GM19468 (cell line): ENCODE data around the gene ITPRID2.

Experiments used
- ATAC-seq: cut with Tn5 transposase; IDR thresholded peaks from one replicate; pipeline ENCODE4 v1.9.1; 2021; ENCODE audit warnings: mild to moderate bottlenecking, moderate library complexity, moderate number of reproducible peaks; ENCODE audit not compliant: unreplicated experiment; ENCODE audit errors: extremely low read depth

Gene ITPRID2

GRCh38 chr2:181910028-181910831 lies 18.7 kb downstream of the ITPRID2 start:
- no peak for ATAC-seq

- ATAC-seq, result no peak
Measured at GRCh38 chr2:181911830-181912229, 20.3 kb downstream of the ITPRID2 start.

- no peak for ATAC-seq
Measured at GRCh38 chr2:181915102-181915501, 23.6 kb downstream of the ITPRID2 start.

GRCh38 chr2:181916726-181917718 lies 25.5 kb downstream of the ITPRID2 start:
- ATAC-seq, result no peak

GRCh38 chr2:181918188-181918587 lies 26.7 kb downstream of the ITPRID2 start:
- no peak for ATAC-seq

- no peak for ATAC-seq
Measured at GRCh38 chr2:181923121-181923520, 31.6 kb downstream of the ITPRID2 start.

GRCh38 chr2:181924336-181924735 lies 32.8 kb downstream of the ITPRID2 start:
- no peak for ATAC-seq

GRCh38 chr2:181934694-181935093 lies 43.2 kb downstream of the ITPRID2 start:
- ATAC-seq, result no peak

- no peak for ATAC-seq
Measured at GRCh38 chr2:181937473-181937872, 45.9 kb downstream of the ITPRID2 start.

GRCh38 chr2:181943411-181944124 lies 52.0 kb downstream of the ITPRID2 start:
- ATAC-seq, result no peak

- ATAC-seq, result no peak
Measured at GRCh38 chr2:181944164-181944913, 52.8 kb downstream of the ITPRID2 start.

- ATAC-seq, result no peak
Measured at GRCh38 chr2:181944914-181945291, 53.4 kb downstream of the ITPRID2 start.

- no peak for ATAC-seq
Measured at GRCh38 chr2:181946444-181947127, 55.1 kb downstream of the ITPRID2 start.

- no peak for ATAC-seq
Measured at GRCh38 chr2:181947273-181947672, 55.7 kb downstream of the ITPRID2 start.

GRCh38 chr2:181948227-181948626 lies 56.7 kb downstream of the ITPRID2 start:
- no peak for ATAC-seq

- no peak for ATAC-seq
Measured at GRCh38 chr2:181949047-181949446, 57.5 kb downstream of the ITPRID2 start.

GRCh38 chr2:181952404-181953226 lies 61.1 kb downstream of the ITPRID2 start:
- ATAC-seq, result no peak

- peak; percentile 77 for ATAC-seq
Measured at GRCh38 chr2:181953881-181954537, 62.5 kb downstream of the ITPRID2 start.
